GM19043 (cell line): ENCODE measurements around the gene HOTAIR.

Experiments
- ATAC-seq: cut with Tn5 transposase; IDR thresholded peaks from one replicate; pipeline ENCODE4 v1.9.1; 2021; ENCODE audit warnings: low read depth; ENCODE audit not compliant: unreplicated experiment

Gene HOTAIR

DNA sequence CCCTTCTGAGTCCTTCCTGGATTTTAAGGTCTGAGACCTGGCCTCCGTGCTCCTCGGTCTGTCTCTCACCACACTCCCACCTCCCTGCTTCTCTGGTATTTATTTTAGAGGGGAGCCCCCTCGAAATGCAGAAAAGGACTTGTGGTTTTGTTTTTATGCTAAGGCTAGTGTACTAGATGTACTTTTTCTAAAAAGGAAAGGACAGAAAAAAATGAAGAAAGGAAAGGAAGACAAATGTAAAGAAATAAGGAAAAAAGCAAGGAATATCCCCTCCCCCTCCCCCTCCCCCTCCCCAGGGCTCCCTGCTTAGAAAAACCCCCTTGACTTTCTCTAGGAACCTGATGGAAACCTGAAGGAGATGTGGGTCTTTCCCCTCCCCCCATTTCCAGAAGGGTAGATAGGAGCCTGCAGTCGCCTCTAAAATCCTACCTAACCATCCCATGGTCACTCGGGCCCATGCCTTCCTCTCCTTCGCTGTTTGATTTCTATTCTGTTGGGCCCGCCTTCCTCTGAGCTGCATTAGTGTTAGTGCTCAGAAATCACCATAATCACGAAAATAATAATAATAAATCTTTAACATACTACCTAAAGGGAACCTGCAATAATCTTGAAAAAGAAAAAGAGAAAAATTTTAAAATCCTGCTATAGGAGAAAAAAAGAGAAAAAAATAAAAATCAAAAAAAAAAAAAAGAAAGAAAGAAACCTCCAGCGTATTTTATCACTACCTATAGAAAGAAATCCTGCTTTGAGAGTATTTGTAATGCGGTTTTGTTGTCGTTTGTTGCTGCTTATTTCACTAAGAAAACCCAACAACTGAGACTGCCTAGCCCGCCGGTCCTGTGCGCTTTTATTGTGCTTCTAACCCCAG is 37.1 kb upstream of the HOTAIR start:
- no peak for ATAC-seq

DNA sequence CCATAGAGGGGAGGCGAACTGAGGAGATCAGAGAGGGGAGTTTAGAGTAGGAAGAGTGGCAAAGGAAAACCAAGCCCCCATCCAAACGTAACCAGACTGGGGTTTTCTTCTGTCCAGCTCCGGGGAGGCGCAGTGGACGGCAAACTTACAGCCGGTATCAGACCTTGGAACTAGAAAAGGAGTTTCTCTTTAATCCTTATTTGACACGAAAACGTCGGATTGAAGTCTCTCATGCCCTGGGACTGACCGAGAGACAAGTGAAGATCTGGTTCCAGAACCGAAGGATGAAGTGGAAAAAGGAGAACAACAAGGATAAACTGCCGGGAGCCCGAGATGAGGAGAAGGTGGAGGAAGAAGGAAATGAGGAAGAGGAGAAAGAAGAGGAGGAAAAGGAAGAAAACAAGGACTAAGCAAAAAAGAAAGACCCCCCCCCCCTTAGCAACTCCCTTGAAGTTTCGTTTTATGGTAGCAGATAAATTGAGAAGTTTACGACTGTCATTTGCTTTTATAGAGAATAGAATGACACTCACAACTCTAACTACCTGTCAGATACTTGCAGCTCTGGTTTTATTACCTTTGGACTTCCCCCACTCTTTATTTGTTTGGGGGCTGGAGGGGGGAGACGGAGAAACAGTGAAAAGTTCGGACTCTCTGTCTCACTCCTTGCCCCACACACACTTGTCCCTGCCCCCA is 36.4 kb upstream of the HOTAIR start:
- no peak for ATAC-seq

- no peak for ATAC-seq
These were observed 35.6 kb upstream of the HOTAIR start for GRCh38 chr12:54010053-54010971.

- ATAC-seq = no peak
These were observed 34.7 kb upstream of the HOTAIR start for GRCh38 chr12:54009171-54010052.

DNA sequence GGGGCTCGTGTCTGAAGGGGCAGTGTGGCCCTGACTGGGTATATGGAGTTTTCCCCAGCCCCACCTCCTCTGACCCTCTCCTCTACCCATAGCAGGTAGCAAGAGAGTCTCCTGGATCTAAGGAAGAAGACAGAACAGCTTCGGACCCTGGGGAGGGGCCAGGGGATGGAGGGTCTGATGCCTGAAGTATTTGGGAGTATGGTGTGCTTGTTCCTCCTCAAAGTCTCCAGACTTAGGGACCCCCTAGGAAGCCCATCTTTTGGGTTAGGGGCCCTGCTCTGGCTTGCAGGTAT is 33.5 kb upstream of the HOTAIR start:
- ATAC-seq = no peak

DNA sequence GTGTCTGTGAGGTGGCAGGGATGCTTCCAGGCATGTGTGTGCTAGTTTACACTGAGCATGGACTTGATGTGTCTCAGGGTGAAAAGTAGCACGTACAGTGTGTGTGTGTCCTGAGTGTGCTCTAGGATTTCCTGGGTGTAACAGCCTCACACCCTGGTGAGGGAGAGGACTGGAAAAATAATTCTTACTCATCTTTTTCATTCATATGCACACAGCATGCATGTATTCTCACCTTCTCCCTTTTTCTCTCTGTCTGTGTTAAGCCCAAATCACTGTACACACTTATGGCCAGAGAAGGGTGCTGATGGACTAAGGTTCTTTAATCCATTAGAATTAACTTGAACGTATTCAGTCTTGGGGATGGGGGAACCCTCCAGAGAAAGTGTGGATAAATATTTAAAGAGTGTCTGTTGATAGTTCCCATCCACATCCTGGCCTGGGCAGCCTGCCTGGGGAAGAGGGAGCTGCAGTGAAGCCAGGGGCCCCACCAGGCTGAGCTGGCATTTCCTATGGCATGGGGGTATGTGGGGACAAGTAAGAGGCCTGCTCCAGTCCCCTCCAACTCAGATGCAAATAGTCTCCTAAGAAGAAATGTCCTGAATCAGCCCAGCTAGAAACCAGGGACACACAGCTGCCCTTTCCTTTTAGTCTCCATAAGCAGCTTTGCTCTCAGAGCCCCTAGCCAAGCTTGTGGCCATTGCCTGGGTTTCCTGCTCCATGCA is 32.9 kb upstream of the HOTAIR start:
- ATAC-seq = no peak

- ATAC-seq = no peak
These were observed 31.9 kb upstream of the HOTAIR start for GRCh38 chr12:54006559-54007220.

GRCh38 chr12:54005853-54006558 is 31.3 kb upstream of the HOTAIR start:
- no peak for ATAC-seq

- no peak for ATAC-seq
These were observed 30.7 kb upstream of the HOTAIR start for GRCh38 chr12:54005531-54005852.

DNA sequence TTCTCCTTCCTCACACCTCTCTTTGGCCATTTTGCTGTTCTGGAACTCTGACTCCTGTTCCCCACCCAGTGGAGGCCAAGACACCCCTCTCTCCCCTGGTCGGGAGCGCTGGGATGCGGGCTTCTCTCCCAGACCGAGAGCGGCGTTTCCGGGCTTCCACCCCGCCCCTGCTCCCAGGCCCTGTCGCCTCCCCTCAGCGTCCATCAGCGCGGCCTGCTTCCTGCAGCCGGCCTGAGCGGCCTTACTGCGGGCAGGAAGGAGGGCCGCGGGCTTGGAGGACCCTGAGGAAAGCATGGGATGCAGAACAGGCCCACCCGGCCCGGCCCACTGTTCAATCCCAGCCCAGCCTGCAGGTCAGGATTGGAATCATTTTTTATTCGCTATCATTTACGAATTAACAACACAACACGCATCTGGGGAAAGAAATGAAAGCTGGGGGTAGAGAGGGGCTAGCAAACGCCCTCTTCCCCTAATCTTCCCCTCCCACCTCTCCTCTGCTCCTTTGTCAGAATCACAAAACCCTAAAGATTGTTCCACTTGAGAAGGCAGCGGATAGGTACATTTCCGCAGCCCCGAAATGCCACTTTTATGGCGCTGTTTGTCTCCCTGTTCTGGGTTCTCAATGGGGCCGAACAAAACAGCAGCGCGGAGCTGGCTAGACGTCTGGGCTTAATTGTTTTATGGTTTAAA is 30.2 kb upstream of the HOTAIR start:
- ATAC-seq = no peak

- no peak for ATAC-seq
These were observed 29.5 kb upstream of the HOTAIR start for GRCh38 chr12:54004063-54004840.

GRCh38 chr12:54003625-54004024 is 28.9 kb upstream of the HOTAIR start:
- ATAC-seq = no peak

- ATAC-seq = no peak
These were observed 28.2 kb upstream of the HOTAIR start for GRCh38 chr12:54002915-54003389.

GRCh38 chr12:54002278-54002914 is 27.6 kb upstream of the HOTAIR start:
- ATAC-seq = no peak

GRCh38 chr12:54001283-54002187 is 26.8 kb upstream of the HOTAIR start:
- ATAC-seq = no peak
